ENCODE measurements around the gene MROH2A. TPM values are rescaled to one million over a fixed set of nuclear protein-coding genes. Genes with fewer than 3 reads are reported as not detected.
A peak's percentile ranks its signal among the peaks of the same experiment; 100 is the strongest.

Gene MROH2A
- total and polyA plus RNA-seq, 9 of the 15 experiments (the other 6 are each of a cell fraction or from before 2014, with no cell fraction given): 0.03 TPM; not detected in 8

DNA sequence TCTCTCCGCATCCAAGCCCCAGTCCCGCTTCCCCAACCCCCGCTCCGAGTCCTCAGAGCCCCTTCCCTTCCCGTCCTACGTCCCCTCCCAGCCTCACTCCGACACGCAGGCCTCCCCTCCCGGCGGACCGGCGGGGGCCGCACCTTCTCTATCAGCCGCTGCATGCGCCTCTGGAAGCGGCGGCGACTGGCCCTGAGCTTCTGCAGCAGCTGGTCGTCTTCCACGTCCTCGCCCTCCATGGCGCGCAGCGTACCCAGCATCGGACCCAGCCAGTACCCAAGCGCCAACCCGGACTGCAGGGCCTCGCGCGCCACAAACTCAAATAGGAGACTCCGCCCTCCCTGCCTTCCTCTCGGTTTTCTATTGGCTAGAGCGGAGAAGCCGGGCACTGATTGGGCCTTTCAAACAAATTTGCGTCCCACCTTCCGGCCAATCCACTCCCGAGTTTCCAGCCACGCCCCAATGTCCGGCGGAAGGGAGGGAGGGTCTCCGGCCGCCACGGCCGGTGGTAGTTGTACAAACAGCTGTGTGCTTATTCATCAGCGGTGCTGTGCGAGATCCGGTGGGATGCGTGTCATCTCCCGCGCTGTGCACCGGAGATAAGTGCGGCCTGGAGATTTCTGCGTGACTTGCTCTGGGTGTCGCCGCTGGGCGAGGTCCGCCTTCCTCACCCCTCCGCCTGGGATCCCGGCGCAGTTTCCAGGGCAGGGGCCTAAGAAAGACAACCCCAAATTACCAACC is 76.3 kb downstream of the MROH2A start, which contains the start of gene HJURP (continued):
- TF ChIP-seq, protein P1, sequence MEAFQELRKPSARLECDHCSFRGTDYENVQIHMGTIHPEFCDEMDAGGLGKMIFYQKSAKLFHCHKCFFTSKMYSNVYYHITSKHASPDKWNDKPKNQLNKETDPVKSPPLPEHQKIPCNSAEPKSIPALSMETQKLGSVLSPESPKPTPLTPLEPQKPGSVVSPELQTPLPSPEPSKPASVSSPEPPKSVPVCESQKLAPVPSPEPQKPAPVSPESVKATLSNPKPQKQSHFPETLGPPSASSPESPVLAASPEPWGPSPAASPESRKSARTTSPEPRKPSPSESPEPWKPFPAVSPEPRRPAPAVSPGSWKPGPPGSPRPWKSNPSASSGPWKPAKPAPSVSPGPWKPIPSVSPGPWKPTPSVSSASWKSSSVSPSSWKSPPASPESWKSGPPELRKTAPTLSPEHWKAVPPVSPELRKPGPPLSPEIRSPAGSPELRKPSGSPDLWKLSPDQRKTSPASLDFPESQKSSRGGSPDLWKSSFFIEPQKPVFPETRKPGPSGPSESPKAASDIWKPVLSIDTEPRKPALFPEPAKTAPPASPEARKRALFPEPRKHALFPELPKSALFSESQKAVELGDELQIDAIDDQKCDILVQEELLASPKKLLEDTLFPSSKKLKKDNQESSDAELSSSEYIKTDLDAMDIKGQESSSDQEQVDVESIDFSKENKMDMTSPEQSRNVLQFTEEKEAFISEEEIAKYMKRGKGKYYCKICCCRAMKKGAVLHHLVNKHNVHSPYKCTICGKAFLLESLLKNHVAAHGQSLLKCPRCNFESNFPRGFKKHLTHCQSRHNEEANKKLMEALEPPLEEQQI (IDR thresholded peaks at IDR 0.05): no peak; the same call in 1 of the 2 replicates
- no peak for TF ChIP-seq POU5F1 (IDR thresholded peaks at IDR 0.05; ENCODE audit: borderline replicate concordance, low read depth, low read length, partially characterized antibody)
- no peak for TF ChIP-seq RBM34 (IDR thresholded peaks at IDR 0.05; ENCODE audit: borderline replicate concordance, insufficient read depth, low read length)
- TF ChIP-seq ZNF830 (CRISPR knock-in tag; IDR thresholded peaks at IDR 0.05): no peak
- TF ChIP-seq ZNF274 (IDR thresholded peaks at IDR 0.05; ENCODE audit: borderline replicate concordance, low read depth, low read length): no peak
- TF ChIP-seq SUPT5H (IDR thresholded peaks at IDR 0.05): peak; percentile 93
- no peak for TF ChIP-seq SIRT6 (IDR thresholded peaks at IDR 0.05; ENCODE audit: low read depth, low read length)
- TF ChIP-seq SPI1 (IDR thresholded peaks at IDR 0.05; ENCODE audit: borderline replicate concordance, low read depth, low read length): 0 out of 2 replicates have a peak, but pooled peaks have one; percentile 8
- 0 out of 2 replicates have a peak, but pooled peaks have one; percentile 62 for TF ChIP-seq E2F1 (CRISPR knock-in tag; IDR thresholded peaks at IDR 0.05)
- TF ChIP-seq, protein P2, sequence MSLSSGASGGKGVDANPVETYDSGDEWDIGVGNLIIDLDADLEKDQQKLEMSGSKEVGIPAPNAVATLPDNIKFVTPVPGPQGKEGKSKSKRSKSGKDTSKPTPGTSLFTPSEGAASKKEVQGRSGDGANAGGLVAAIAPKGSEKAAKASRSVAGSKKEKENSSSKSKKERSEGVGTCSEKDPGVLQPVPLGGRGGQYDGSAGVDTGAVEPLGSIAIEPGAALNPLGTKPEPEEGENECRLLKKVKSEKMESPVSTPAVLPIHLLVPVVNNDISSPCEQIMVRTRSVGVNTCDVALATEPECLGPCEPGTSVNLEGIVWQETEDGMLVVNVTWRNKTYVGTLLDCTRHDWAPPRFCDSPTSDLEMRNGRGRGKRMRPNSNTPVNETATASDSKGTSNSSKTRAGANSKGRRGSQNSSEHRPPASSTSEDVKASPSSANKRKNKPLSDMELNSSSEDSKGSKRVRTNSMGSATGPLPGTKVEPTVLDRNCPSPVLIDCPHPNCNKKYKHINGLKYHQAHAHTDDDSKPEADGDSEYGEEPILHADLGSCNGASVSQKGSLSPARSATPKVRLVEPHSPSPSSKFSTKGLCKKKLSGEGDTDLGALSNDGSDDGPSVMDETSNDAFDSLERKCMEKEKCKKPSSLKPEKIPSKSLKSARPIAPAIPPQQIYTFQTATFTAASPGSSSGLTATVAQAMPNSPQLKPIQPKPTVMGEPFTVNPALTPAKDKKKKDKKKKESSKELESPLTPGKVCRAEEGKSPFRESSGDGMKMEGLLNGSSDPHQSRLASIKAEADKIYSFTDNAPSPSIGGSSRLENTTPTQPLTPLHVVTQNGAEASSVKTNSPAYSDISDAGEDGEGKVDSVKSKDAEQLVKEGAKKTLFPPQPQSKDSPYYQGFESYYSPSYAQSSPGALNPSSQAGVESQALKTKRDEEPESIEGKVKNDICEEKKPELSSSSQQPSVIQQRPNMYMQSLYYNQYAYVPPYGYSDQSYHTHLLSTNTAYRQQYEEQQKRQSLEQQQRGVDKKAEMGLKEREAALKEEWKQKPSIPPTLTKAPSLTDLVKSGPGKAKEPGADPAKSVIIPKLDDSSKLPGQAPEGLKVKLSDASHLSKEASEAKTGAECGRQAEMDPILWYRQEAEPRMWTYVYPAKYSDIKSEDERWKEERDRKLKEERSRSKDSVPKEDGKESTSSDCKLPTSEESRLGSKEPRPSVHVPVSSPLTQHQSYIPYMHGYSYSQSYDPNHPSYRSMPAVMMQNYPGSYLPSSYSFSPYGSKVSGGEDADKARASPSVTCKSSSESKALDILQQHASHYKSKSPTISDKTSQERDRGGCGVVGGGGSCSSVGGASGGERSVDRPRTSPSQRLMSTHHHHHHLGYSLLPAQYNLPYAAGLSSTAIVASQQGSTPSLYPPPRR (CRISPR knock-in tag; IDR thresholded peaks at IDR 0.05; ENCODE audit: borderline replicate concordance): no peak
- no peak; the same call in 1 of the 2 replicates for TF ChIP-seq SOX6 (IDR thresholded peaks at IDR 0.05)
- TF ChIP-seq ZNF212 (CRISPR knock-in tag; IDR thresholded peaks at IDR 0.05): no peak
- TF ChIP-seq ZBTB11 (CRISPR knock-in tag; IDR thresholded peaks at IDR 0.05): peak in 2 of 3 experiments; percentile 47 to 81; a peak in 3 of 6 replicates
- peak; percentile 87 for TF ChIP-seq ZFX (CRISPR knock-in tag; IDR thresholded peaks at IDR 0.05)
